Kidney (tissue), 14 donors: ENCODE data around the gene HSD11B2. TPM values are rescaled to one million over a fixed set of nuclear protein-coding genes. Genes with fewer than 3 reads are reported as not detected.
A peak's percentile ranks its signal among the peaks of the same experiment; 100 is the strongest.

Source experiments
- DNase-seq, 5 donors: peaks; one replicate each; pipeline ENCODE4 v3.0.0-alpha.2; 2013 to 2020
- FAIRE-seq: peaks from 2 replicates; lab custom pipeline; 2012; peaks lifted over from hg19 to GRCh38; lab: Jason Lieb, UNC
- H3K27ac ChIP-seq, 2 donors: one replicate each; pipeline ENCODE4 v1.7.0; 2013; ENCODE audit warnings: low read depth in 2 of 2, low read length in 2 of 2, inconsistent platforms in 1 of 2
- H3K27me3 ChIP-seq: one replicate; pipeline ENCODE4 v1.7.1; 2013; ENCODE audit warnings: low read length, inconsistent platforms; ENCODE audit not compliant: control insufficient read depth, insufficient read depth
- H3K36me3 ChIP-seq, 3 donors: one replicate each; pipeline versions ENCODE4 v1.7.0 to v1.7.1; 2013; ENCODE audit warnings: low read length in 3 of 3, control low read depth in 1 of 3, inconsistent platforms in 1 of 3; ENCODE audit not compliant: insufficient read depth in 3 of 3, control insufficient read depth in 2 of 3
- H3K4me1 ChIP-seq, 3 donors: one replicate each; pipeline versions ENCODE4 v1.7.0 to v1.7.1; 2013; ENCODE audit warnings: low read length in 3 of 3, inconsistent platforms in 1 of 3, low read depth in 1 of 3; ENCODE audit not compliant: control insufficient read depth in 2 of 3, insufficient read depth in 2 of 3
- H3K4me3 ChIP-seq, 3 donors: one replicate each; pipeline versions ENCODE4 v1.7.0 to v1.8.1; 2013; ENCODE audit warnings: low read length in 3 of 3, control low read depth in 1 of 3, inconsistent platforms in 1 of 3
- H3K9ac ChIP-seq, 3 donors: one replicate each; pipeline versions ENCODE4 v1.7.0 to v1.7.1; 2013; ENCODE audit warnings: low read length in 3 of 3, control low read depth in 1 of 3, inconsistent platforms in 1 of 3
- H3K9me3 ChIP-seq, 3 donors: one replicate each; pipeline versions ENCODE4 v1.7.0 to v1.7.1; 2013; ENCODE audit warnings: low read length in 3 of 3, control low read depth in 1 of 3, inconsistent platforms in 1 of 3; ENCODE audit not compliant: control insufficient read depth in 2 of 3, insufficient read depth in 1 of 3
- CTCF ChIP-seq: IDR thresholded peaks from 3 replicates; pipeline ENCODE4 v1.5.1; 2012; ENCODE audit warnings: mild to moderate bottlenecking, moderate library complexity, borderline replicate concordance; ENCODE audit not compliant: insufficient read depth; ENCODE audit errors: extremely low read depth
- intact Hi-C: fragments of 100-400 bp; cut with DNase I; formaldehyde crosslinking; loops from one replicate; pipeline ENCODE4 v1.11.1; 2022
- polyA plus RNA-seq: library from polyadenylated mRNA; stranded (reverse); fragments of 350-450 nt; fragmentation: Illumina TruSeq; extraction: RNeasy Lipid Tissue Mini Kit (QIAGEN cat#74804); gene quantifications from one replicate; pipeline ENCODE4 v1.2.3, GENCODE V29; 2014; ENCODE audit warnings: low read depth, low replicate concordance; ENCODE audit not compliant: insufficient read depth
- total RNA-seq: library from RNA; stranded (reverse); fragmentation: NEBNext Ultra II Directional; extraction: Animal tissue kit (Norgen Biotek cat#: 25700); gene quantifications from one replicate; pipeline ENCODE4 v1.2.1, GENCODE V29; 2021
- donor health status: control.
- donor health status: control.
- donor health status: control.
- donor health status: control.
- donor health status: control.
- donor health status: DM: yes; HTN: yes; CAD: no.
- donor health status: Normal renal cell carcinoma (clear cell type).

Gene HSD11B2
- total and polyA plus RNA-seq, 2 donors from 2014 or later, result 139 to 1,022 TPM

GRCh38 chr16:67451704-67452435 is 20.9 kb downstream of the HSD11B2 start:
- Histone ChIP-seq H3K9ac (no peak overlapping the region), H3K27ac (peak overlapping the region; percentile 9 to 42), H3K4me3 (no peak overlapping the region), H3K36me3 (peaks cover 0 to 16% (median 10%) of the 10 kb centered on the region in 3 donors), H3K27me3 (no peaks in the 10 kb centered on the region), H3K9me3 (no peaks in the 10 kb centered on the region), H3K4me1 (peaks cover 0 to 48% (median 46%) of the 10 kb centered on the region in 3 donors)
- intact Hi-C loops, result no loop called here
- no peak for DNase-seq
- no peak for TF ChIP-seq CTCF
- no peak for FAIRE-seq

- DNase-seq (no peak), FAIRE-seq (no peak)
- Histone ChIP-seq H3K4me1 (peaks cover 0 to 56% (median 54%) of the 10 kb centered on the region in 3 donors), H3K27me3 (no peaks in the 10 kb centered on the region), H3K9ac (no peak overlapping the region), H3K27ac (no peak overlapping the region), H3K9me3 (no peaks in the 10 kb centered on the region), H3K36me3 (peaks cover 0 to 16% (median 10%) of the 10 kb centered on the region in 3 donors), H3K4me3 (no peak overlapping the region)
- no peak for TF ChIP-seq CTCF
- intact Hi-C loops, result no loop called here
Observed at GRCh38 chr16:67454104-67454503, 23.2 kb downstream of the HSD11B2 start.

- TF ChIP-seq CTCF, result no peak
- DNase-seq, result no peak
- Histone ChIP-seq H3K36me3 (peaks cover 0 to 16% (median 10%) of the 10 kb centered on the region in 3 donors), H3K27me3 (no peaks in the 10 kb centered on the region), H3K9me3 (no peaks in the 10 kb centered on the region), H3K4me1 (peaks cover 0 to 56% (median 54%) of the 10 kb centered on the region in 3 donors), H3K9ac (no peak overlapping the region), H3K27ac (no peak overlapping the region), H3K4me3 (no peak overlapping the region)
- FAIRE-seq, result no peak
- intact Hi-C loops, result no loop called here
Observed at GRCh38 chr16:67454852-67455251, 23.9 kb downstream of the HSD11B2 start.
